GM19395 (cell line): ENCODE data around the gene CXADR.
A peak's percentile ranks its signal among the peaks of the same experiment; 100 is the strongest.

Source experiments
- ATAC-seq: cut with Tn5 transposase; IDR thresholded peaks from one replicate; pipeline ENCODE4 v1.9.1; 2021; ENCODE audit warnings: mild to moderate bottlenecking, moderate library complexity; ENCODE audit not compliant: unreplicated experiment

The CXADR gene

DNA sequence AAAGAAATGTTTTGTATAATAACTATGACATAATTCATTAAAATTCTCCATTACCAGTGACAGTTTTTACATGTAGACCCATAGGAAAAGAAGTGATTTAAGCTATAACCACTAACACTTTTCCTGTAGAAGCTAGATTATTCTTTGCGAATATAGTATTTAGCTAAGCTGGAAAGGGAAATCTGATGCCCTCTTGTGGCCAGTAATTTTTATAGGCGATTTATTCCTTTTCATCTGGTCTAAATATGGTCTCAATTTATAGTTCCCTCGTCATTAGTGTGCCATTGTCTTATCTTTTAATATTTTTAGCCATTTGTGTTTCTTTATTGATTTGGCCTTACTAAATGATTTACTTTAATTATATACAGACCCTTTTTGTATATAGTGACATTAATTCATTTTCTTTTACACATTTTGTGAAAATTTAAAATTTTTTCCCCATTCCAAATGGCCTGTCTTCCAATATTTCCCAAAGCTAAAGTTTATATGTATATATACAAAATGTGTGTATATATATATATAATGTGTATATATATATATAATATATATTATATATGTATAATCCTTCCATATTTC is 73.1 kb downstream of the CXADR start:
- no peak for ATAC-seq

DNA sequence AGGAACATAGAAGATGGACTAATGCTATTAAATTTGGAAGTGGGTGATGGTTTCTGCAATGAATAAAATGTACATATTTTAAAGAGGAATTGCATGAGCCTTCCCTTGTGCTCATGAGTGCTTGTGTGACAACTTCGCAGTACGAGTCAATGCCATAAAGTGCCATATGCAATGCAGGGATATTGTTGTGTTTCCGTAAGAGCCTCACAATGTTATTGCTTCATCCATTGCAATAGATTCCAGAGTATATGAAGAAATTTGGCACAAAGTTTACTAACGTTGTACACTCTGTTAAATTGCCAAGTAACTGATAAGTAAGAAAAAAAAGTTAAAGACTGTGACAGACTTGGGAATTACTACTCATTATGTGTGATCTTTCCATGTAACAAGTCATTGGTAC is 77.6 kb downstream of the CXADR start:
- no peak for ATAC-seq

DNA sequence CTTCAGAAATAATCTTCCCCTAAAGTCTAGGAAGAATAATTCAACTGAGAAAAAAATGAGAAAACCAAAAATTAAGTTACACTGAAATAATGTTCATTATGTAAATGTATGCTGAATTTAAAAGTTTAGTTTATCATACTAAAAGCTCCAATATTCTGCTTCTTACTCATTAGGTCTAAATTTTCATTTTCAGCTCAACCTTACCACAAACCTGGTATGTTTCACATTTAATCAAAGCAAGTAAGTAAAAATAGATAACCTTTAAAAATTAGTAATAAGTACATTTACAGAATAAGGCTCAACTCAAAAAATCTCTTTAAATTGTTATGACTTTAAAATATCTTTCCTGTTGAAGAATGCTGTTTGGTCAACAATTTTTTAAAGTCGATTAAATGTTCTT is 84.8 kb downstream of the CXADR start:
- no peak for ATAC-seq

DNA sequence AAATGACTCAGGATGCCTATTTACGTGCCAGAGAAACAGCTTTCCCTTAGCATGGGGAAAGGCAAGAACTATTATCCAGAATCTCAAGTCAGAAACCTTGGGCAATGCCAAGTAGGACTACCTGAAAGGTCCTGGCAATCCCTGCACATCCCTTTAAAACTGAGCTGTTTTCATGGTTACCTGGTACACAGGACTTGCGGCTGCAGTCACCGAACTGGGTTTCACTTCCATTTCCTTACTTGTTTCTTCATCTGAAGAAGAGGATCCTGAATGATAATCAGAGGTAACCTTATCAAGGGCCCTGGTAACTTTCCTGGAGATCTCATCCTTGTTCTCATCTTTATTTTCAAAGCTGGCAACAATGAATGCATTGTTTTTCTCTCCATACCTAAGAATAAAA is 85.6 kb downstream of the CXADR start:
- ATAC-seq = peak; percentile 77

DNA sequence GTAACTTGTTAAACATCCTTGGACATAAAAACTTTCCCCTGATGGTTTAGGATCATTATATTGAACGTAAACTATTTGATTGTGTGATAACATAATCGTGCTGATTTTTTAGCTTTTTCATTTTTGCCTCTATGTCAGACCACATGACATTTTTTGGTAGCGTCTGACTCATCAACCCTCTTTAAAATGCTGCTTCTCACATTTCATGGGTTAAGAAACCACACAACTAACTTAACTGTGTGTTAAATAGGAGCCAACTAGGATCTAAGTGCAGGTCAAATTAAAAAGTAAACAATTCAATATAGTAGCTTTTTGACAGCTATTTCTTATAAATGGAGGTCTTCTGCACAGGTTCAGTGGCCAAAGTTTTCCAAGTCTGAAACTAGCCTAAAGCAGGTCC is 90.0 kb downstream of the CXADR start:
- ATAC-seq = no peak

DNA sequence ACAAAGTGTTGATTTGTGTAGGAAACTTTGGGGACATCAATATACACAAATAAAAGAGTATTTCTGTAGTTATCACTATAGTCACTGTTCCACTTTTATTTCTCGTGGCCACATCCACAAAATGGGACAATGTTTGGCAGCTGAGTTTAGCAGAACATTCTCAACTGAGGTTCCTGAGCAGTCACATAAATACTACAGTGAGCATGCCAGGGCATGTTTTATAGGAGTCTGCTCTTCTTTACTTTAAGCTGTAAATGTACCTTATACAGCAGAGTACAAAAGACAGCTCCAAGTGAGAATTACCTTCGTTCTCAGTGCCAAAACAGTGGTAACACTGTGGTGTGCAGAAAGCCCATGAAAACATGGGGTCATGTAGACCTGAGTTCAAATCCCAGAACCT is 94.8 kb downstream of the CXADR start:
- no peak for ATAC-seq

DNA sequence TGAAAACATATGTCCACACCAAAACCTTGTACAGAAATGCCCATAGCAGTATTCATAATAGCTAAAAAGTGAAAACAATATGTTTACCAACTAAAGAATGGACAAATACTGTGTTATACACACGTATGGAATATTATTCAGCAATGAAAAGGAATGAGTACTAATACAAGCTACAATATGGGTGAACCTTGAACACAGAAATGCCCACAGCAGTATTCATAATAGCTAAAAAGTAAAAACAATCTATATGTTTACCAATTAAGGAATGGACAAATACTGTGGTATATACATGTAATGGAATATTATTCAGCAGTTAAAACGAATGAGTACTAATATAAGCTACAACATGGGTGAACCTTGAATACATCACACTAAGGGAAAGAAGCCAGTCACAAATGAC is 96.8 kb downstream of the CXADR start:
- no peak for ATAC-seq

DNA sequence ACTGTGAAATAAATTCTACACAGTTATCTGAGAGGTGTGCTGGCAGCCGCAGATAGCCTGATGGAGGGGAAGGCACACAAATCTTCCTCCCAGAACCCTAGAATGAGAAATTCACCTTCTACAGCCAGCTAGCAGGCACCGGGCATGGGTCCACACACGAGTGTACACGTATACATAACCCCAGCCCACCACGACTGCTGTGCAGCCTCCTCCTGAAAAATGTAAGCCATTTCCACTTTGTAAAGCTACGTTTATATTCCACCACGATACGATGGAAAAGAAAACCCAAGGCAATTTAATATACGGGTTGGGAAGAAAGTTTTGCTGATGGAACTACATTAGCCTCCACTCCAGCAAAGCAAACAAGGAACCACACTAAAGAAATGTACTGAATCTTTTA is 98.1 kb downstream of the CXADR start:
- ATAC-seq = no peak

DNA sequence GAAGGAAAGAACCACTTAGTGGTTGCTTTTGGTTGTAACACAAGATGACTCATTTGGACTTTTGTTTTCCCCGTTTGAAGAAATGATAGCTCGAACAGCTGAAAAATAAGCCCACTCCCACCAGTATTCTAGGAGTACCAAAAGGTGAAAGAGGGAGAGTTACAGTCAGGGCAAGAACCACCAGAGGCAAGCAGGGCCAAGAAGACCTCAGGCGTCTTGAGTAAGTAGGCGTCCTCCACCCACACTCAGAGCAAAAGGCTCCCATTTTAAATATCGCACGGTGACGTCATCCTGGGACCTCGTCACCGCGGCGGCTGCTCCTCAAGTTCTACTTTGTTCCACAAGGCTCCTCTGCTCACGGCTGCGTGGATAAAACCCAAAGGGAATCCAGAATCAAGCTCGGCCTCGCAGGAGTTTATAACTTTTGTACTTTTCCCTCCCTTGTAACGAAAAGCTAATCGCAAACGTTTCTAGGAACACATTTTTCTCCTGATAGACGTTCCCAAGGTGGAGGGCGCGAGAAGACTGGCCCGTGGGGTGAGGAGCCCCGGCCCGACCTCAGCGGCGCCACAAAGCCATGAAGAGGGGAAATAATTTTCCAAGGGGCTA is 98.7 kb downstream of the CXADR start:
- ATAC-seq = peak; percentile 66

DNA sequence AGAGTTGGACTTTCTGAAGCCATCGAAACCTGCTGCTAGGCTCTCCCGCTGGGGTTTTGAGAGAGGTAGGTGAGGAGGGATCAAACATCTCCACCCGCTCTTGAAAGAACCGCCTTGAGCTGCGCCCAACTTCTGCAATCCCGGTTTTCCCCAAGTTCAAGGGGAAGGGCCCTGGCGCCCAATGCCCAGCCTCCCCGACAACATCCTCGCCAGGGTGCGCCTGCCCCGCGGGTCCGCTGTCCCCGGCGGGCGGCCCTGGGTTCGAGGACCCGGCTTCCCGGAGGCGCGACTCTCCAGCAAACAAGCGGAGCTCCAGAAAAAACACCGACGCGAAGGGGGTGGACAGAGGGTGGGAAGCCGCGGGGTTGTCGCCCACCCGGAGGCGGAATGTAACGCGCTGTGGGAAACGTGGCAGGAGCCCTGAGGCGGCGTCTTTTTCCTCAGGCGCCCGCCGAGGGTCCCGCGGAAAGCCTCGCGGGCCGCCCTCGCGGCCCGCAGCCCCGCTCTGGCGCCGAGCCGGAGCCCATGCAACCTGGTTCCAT is 99.3 kb downstream of the CXADR start:
- ATAC-seq = peak; percentile 8

DNA sequence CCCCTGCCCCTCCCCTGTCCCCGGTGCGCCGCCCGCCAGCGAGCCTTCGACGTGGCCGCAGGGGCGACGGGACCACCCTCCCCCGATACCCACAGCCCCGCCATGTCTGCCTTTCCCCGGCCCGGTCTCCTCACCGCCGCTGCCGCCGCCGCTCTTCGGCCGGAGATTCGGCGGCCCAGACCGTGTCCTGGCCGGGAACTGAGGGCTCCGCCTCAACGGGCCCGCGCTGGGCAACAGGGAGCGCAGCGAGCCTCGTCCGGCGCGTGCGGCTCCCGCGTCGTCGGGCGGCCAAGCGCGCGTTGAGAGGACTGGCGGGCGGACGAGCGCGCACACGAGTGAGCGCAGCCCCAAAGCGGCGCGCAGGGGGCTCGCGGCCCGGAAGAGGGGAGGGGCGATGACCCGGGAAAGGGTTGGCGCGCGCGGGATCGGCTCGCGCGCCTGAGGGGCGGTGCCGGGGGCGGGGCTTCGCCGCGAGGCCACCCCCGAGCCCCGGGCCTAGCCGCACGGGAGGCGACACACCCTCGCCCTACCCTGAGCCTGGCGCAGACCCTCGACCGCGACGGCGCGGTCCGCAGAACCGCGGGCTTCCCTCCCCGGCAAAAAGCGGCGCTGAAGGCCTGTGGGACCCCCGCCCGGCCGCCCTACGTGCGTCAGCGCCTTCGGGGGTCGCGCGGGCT is 99.9 kb downstream of the CXADR start, which contains the start of gene BTG3:
BTG3 (minus strand) TSS at position 337 of the 677 bp plus-strand sequence. CDS start 3,757 bp downstream, outside the sequence.
- ATAC-seq = peak; percentile 74

DNA sequence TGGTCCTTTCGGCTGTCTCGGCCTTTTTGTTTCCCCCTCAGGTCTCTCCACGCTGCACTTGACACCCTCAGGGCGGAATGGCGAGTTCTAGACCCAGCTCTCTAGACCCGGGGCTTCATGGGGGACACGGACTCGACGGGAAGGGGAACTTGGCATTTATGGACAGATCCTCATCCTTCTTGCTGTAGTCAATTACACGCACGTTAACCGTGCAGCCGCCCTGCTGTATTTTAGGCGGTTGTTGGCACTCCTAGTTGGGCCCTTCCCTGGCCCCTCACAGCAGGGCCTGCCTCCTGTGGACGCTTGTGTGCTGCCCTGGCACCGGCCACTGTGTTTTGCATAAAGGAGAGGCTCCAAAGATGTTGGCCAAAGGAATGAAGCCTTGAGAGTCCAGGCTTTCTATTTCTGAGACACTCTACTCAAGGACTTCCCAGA is 100.4 kb downstream of the CXADR start:
- no peak for ATAC-seq

DNA sequence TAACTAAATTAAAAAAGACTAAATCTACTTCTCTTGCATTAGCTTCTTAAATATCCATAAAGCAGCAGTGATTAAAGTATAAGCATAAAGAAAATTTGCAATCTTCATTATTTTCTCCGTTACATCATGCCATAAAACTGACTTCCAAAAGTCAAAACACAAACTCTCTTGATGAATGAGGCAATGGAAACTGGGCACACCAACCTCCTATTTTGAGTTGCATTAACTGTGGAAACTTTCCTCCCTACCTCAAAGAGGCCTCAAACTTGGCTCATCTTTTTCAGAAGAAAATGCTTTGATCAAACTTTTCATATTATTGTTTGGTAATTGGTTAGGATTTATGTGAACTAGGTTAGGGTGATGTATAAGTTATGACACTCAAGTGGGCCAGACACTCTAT is 104.0 kb downstream of the CXADR start:
- ATAC-seq = no peak

DNA sequence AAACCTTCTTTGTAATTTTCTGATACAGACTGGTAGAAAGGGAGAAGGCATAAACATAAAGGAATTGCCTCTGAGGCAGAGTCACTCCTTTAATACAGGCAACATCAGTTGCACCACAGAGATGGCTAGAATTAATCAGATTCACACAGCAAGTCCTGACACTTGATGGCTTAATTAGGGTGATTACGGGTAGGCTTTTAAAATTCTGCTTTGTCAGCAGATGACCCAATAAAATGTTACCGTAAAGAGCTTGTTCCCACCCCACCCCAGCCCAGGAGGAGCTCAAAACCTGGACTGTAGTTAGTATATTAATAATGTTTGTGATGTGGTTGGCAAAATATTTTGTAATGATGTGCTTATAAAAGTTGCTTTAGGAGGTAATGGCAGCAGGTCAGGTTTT is 109.2 kb downstream of the CXADR start:
- ATAC-seq = no peak

DNA sequence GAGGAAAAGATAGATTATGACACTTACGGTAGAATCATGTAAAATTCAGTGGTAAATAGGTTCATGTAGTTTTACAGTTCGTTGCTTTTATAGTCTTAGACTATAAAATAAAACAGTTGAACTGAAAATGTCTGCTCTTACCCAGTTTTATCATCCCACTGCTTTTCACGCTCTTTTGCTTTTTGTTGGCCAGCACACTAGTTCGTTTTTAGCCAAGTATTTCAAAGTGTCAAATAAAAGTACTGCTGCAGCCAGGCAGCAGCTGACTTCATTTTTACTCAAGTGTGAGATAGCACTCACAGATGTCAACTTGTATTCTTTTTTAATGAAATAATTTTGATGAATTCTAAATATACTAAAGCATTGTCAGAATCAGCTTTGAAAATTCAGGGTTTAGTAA is 118.4 kb downstream of the CXADR start:
- ATAC-seq = no peak

DNA sequence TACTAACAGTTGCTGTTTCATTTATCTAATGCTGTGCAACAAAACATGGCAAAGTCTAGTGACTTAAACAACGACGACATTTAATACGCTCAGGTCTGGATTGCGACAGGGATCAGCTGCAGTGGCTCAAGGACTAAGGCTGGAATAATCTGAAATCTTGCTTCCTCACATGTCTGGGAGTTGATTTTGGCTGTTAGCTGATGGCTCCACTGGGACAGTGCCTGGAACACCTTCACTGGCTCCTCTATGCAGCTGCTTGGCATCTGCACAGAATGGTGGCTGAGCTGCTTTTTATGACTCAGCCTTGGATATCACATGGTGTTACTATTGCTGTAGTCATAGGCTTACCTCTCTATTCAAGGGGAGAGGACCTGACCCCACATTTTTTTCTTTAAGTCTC is 123.9 kb downstream of the CXADR start:
- no peak for ATAC-seq

DNA sequence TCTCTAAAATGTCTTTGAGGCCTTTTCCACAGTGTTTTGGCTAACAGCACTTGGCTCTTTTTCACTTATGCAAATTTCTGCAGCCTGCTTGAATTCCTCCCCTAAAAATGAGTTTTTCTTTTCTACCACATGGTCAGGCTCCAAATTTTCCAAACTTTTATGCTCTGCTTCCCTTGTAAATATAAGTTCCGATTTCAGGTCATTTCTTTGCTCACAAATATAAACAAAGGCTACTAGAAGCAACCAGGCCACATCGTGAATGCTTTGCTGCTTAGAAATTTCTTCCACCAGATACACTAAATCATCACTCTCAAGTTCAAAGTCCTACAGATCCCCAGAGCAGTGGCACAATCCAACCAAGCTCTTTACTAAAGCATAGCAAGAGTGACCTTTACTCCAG is 128.0 kb downstream of the CXADR start:
- ATAC-seq = no peak
